ENCODE results near the gene MCM9. TPM values are rescaled to one million over a fixed set of nuclear protein-coding genes. Genes with fewer than 3 reads are reported as not detected.

MCM9 gene
- total and polyA plus RNA-seq, 2 donors (not counting 1 experiment from before 2014, with no cell fraction given) = 14.0 to 54.5 TPM

DNA sequence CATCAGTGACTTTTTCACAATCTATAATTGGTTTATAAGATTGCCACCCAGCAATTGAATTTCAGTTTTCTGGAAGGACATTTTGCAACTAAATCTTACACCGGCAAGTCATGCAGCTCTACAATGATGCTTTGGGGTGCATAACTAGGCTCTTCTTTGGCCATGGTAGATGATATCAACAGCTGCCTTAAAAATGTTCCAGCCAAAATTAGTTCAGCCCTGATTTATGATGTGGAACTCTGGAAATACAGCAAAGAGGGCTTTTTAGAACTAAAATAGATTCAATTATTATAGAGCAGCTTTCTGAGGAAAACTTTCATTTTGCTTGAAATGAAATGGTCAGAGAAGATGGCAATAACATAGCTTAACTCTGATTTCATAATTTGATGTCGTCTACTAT, 18.4 kb upstream of the MCM9 start:
- intact Hi-C loops (cut with micrococcal nuclease) = no loop called here
- Histone ChIP-seq H3K4me1 (ENCODE audit: control insufficient read depth in 2 of 2, insufficient read depth in 2 of 2, low read length in 2 of 2) (no peaks in the 10 kb centered on the region), H4K20me1 (ENCODE audit: control insufficient read depth, insufficient read depth, low read length, poor library complexity, severe bottlenecking) (no peaks in the 10 kb centered on the region), H3K4me2 (replicated peaks; ENCODE audit: low read depth, low read length, poor library complexity, severe bottlenecking) (no peak overlapping the region), H3K27me3 (replicated peaks in 1 of 4; ENCODE audit: control extremely low read depth in 1 of 4, control insufficient read depth in 3 of 4, insufficient read depth in 4 of 4, low read length in 3 of 4) (no peaks in the 10 kb centered on the region), H3K27ac (ENCODE audit: low read length in 2 of 2) (no peak overlapping the region), H3K9me3 (ENCODE audit: control extremely low read depth in 1 of 3, control insufficient read depth in 2 of 3, insufficient read depth in 1 of 3, low read length in 2 of 3) (no peaks in the 10 kb centered on the region), H3K36me3 (replicated peaks in 1 of 2; ENCODE audit: control extremely low read depth in 1 of 2, control insufficient read depth in 1 of 2, extremely low read depth in 1 of 2, insufficient read depth in 2 of 2, low read length in 1 of 2) (no peaks in the 10 kb centered on the region), H3K4me3 (ENCODE audit: control extremely low read depth in 1 of 5, extremely low read depth in 1 of 5, insufficient read depth in 1 of 5, low read depth in 2 of 5, low read length in 4 of 5) (no peak overlapping the region), H3K9ac (ENCODE audit: low read length) (no peak overlapping the region), H2AFZ (ENCODE audit: insufficient read depth, low read depth, low read length, poor library complexity, severe bottlenecking) (no peak overlapping the region), H3K79me2 (ENCODE audit: control insufficient read depth, insufficient read depth, low read length) (no peaks in the 10 kb centered on the region)
- no peak for DNase-seq
- Mint-ChIP-seq H3K4me1 (peaks cover 12% of the 10 kb centered on the region), H3K9me3 (ENCODE audit: insufficient read depth) (peaks cover 3% of the 10 kb centered on the region), H3K4me3 (no peak overlapping the region), H3K27me3 (no peaks in the 10 kb centered on the region), H3K27ac (no peak overlapping the region)
- no peak for TF ChIP-seq EZH2 (IDR thresholded peaks at IDR 0.05; ENCODE audit: borderline replicate concordance, insufficient read depth, low read depth, low read length, poor library complexity, severe bottlenecking)
- TF ChIP-seq, protein P1, sequence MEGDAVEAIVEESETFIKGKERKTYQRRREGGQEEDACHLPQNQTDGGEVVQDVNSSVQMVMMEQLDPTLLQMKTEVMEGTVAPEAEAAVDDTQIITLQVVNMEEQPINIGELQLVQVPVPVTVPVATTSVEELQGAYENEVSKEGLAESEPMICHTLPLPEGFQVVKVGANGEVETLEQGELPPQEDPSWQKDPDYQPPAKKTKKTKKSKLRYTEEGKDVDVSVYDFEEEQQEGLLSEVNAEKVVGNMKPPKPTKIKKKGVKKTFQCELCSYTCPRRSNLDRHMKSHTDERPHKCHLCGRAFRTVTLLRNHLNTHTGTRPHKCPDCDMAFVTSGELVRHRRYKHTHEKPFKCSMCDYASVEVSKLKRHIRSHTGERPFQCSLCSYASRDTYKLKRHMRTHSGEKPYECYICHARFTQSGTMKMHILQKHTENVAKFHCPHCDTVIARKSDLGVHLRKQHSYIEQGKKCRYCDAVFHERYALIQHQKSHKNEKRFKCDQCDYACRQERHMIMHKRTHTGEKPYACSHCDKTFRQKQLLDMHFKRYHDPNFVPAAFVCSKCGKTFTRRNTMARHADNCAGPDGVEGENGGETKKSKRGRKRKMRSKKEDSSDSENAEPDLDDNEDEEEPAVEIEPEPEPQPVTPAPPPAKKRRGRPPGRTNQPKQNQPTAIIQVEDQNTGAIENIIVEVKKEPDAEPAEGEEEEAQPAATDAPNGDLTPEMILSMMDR (IDR thresholded peaks at IDR 0.05) = no peak
- WGBS (ENCODE audit: insufficient coverage) = 100% methylated on average over 1 of the region's 2 CpGs
- CTCF ChIA-PET = no interaction called here
- ATAC-seq (ENCODE audit: low read depth) = no peak
- POLR2A ChIA-PET = interaction anchor here (0.5 kb wide), 1 partner anchor 11 kb away, joined by 4 read pairs; no protein-coding TSS in a partner anchor

DNA sequence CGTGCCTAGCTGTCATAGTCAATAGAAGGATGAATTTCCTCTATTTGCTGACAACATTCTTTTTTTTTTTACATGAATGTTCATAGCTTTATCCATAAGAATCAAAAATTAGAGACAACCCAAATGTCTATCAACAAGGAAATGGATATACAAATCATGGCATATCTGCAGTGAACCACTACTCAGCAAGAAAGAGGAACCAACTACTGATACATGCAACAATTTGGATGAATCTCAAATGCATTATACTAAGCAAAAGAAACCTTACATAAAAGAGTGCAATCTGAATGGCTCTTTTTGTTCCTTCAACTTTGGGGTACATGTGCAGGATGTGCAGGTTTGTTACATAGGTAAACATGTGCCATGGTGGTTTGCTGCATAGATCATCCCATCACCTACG, 17.7 kb upstream of the MCM9 start:
- Histone ChIP-seq H2AFZ (ENCODE audit: insufficient read depth, low read depth, low read length, poor library complexity, severe bottlenecking) (no peak overlapping the region), H3K79me2 (ENCODE audit: control insufficient read depth, insufficient read depth, low read length) (no peaks in the 10 kb centered on the region), H3K4me2 (replicated peaks; ENCODE audit: low read depth, low read length, poor library complexity, severe bottlenecking) (no peak overlapping the region), H3K27me3 (replicated peaks in 1 of 4; ENCODE audit: control extremely low read depth in 1 of 4, control insufficient read depth in 3 of 4, insufficient read depth in 4 of 4, low read length in 3 of 4) (no peaks in the 10 kb centered on the region), H3K9ac (ENCODE audit: low read length) (no peak overlapping the region), H3K9me3 (ENCODE audit: control extremely low read depth in 1 of 3, control insufficient read depth in 2 of 3, insufficient read depth in 1 of 3, low read length in 2 of 3) (no peaks in the 10 kb centered on the region), H4K20me1 (ENCODE audit: control insufficient read depth, insufficient read depth, low read length, poor library complexity, severe bottlenecking) (no peaks in the 10 kb centered on the region), H3K4me1 (ENCODE audit: control insufficient read depth in 2 of 2, insufficient read depth in 2 of 2, low read length in 2 of 2) (no peaks in the 10 kb centered on the region), H3K27ac (ENCODE audit: low read length in 2 of 2) (no peak overlapping the region), H3K36me3 (replicated peaks in 1 of 2; ENCODE audit: control extremely low read depth in 1 of 2, control insufficient read depth in 1 of 2, extremely low read depth in 1 of 2, insufficient read depth in 2 of 2, low read length in 1 of 2) (no peaks in the 10 kb centered on the region), H3K4me3 (ENCODE audit: control extremely low read depth in 1 of 5, extremely low read depth in 1 of 5, insufficient read depth in 1 of 5, low read depth in 2 of 5, low read length in 4 of 5) (no peak overlapping the region)
- H3K4me1 Mint-ChIP-seq = peaks cover 11% of the 10 kb centered on the region
- intact Hi-C loops (cut with micrococcal nuclease) = no loop called here
- peaks cover 3% of the 10 kb centered on the region for H3K9me3 Mint-ChIP-seq (ENCODE audit: insufficient read depth)
- POLR2A ChIA-PET = no interaction called here
- no peaks in the 10 kb centered on the region for H3K27me3 Mint-ChIP-seq
- no CpG with 5 or more reads among the region's 2 CpGs for WGBS (ENCODE audit: insufficient coverage)
- CTCF ChIA-PET = no interaction called here
- H3K4me3 Mint-ChIP-seq = no peak overlapping the region
- DNase-seq (no peak), ATAC-seq (ENCODE audit: low read depth) (peak; percentile 45)
- no peak for TF ChIP-seq EZH2 (IDR thresholded peaks at IDR 0.05; ENCODE audit: borderline replicate concordance, insufficient read depth, low read depth, low read length, poor library complexity, severe bottlenecking)
- TF ChIP-seq, protein P1 (IDR thresholded peaks at IDR 0.05) = no peak
- no peak overlapping the region for H3K27ac Mint-ChIP-seq
